OCI-LY3 (cell line): ENCODE measurements around the gene TRPC3.

Source experiments
- H2AFZ ChIP-seq: fragments of 200-600, 300-600 bp; shearing (Covaris generic); 2 replicates; pipeline ENCODE4 v1.6.0; 2014; ENCODE audit warnings: antibody characterized with exemption, low read depth, low read length
- H3K27ac ChIP-seq: fragments of 200-600, 300-600 bp; sonication (generic); 2 replicates; pipeline ENCODE4 v1.5.1; 2014; ENCODE audit warnings: mild to moderate bottlenecking, low read length, moderate library complexity, mixed read lengths
- H3K27me3 ChIP-seq: fragments of 200-600, 300-600 bp; sonication (generic); 2 replicates; pipeline ENCODE4 v1.6.1; 2014; ENCODE audit warnings: low read depth, low read length, mixed read lengths
- H3K36me3 ChIP-seq: fragments of 200-600, 300-600 bp; sonication (generic); replicated peaks from 2 replicates; pipeline ENCODE3; 2014; ENCODE audit warnings: low read depth, low read length, mixed read lengths
- H3K4me1 ChIP-seq: fragments of 300-600, 200-600 bp; sonication (generic); 2 replicates; pipeline ENCODE4 v1.6.1; 2014; ENCODE audit warnings: low read length, mixed read lengths
- H3K4me2 ChIP-seq: fragments of 200-600, 300-600 bp; sonication (generic); 2 replicates; pipeline ENCODE4 v1.6.1; 2014; ENCODE audit warnings: low read length, mixed read lengths
- H3K4me3 ChIP-seq: fragments of 300-600, 200-600 bp; sonication (generic); 2 replicates; pipeline ENCODE4 v1.5.1; 2014; ENCODE audit warnings: antibody characterized with exemption, mild to moderate bottlenecking, low read length, moderate library complexity
- H3K79me2 ChIP-seq: fragments of 300-600, 200-600 bp; shearing (Covaris generic); 2 replicates; pipeline ENCODE4 v1.6.1; 2014; ENCODE audit warnings: mild to moderate bottlenecking, low read length, mixed read lengths
- H3K9ac ChIP-seq: fragments of 300-600, 200-600 bp; shearing (Covaris generic); 2 replicates; pipeline ENCODE4 v1.6.0; 2014; ENCODE audit warnings: mild to moderate bottlenecking, low read length, moderate library complexity
- H3K9me3 ChIP-seq: fragments of 200-600, 300-600 bp; shearing (Covaris generic); 2 replicates; pipeline ENCODE4 v1.6.1; 2014; ENCODE audit warnings: low read length, mixed read lengths; ENCODE audit not compliant: insufficient read depth
- H4K20me1 ChIP-seq: fragments of 200-600, 300-600 bp; sonication (generic); 2 replicates; pipeline ENCODE4 v1.6.1; 2016; ENCODE audit warnings: low read length, mixed read lengths; ENCODE audit not compliant: insufficient read depth
- EZH2phosphoT487 ChIP-seq: fragments of 200-600 bp; shearing (Covaris generic); IDR thresholded peaks from 2 replicates; pipeline ENCODE4 v1.6.1; 2018; ENCODE audit warnings: antibody characterized with exemption, mixed run types, low read depth
- TF ChIP-seq, protein P1 (sequence below): fragments of 200-600, 300-600 bp; sonication (generic); IDR thresholded peaks from 2 replicates; pipeline ENCODE4 v1.5.1; 2014; ENCODE audit warnings: antibody characterized with exemption, low read length, low read depth

TRPC3 gene

GRCh38 chr4:121958777-121959176, 6.9 kb upstream of the TRPC3 start:
- Histone ChIP-seq H3K4me3 (no peak overlapping the region), H3K9me3 (no peaks in the 10 kb centered on the region), H3K27me3 (no peaks in the 10 kb centered on the region), H4K20me1 (no peaks in the 10 kb centered on the region), H3K27ac (no peak overlapping the region), H3K4me2 (no peak overlapping the region), H3K4me1 (no peaks in the 10 kb centered on the region), H2AFZ (no peak overlapping the region), H3K36me3 (no peaks in the 10 kb centered on the region), H3K9ac (no peak overlapping the region), H3K79me2 (no peaks in the 10 kb centered on the region)
- TF ChIP-seq EZH2phosphoT487 = no peak
- TF ChIP-seq, protein P1, sequence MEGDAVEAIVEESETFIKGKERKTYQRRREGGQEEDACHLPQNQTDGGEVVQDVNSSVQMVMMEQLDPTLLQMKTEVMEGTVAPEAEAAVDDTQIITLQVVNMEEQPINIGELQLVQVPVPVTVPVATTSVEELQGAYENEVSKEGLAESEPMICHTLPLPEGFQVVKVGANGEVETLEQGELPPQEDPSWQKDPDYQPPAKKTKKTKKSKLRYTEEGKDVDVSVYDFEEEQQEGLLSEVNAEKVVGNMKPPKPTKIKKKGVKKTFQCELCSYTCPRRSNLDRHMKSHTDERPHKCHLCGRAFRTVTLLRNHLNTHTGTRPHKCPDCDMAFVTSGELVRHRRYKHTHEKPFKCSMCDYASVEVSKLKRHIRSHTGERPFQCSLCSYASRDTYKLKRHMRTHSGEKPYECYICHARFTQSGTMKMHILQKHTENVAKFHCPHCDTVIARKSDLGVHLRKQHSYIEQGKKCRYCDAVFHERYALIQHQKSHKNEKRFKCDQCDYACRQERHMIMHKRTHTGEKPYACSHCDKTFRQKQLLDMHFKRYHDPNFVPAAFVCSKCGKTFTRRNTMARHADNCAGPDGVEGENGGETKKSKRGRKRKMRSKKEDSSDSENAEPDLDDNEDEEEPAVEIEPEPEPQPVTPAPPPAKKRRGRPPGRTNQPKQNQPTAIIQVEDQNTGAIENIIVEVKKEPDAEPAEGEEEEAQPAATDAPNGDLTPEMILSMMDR = no peak

DNA sequence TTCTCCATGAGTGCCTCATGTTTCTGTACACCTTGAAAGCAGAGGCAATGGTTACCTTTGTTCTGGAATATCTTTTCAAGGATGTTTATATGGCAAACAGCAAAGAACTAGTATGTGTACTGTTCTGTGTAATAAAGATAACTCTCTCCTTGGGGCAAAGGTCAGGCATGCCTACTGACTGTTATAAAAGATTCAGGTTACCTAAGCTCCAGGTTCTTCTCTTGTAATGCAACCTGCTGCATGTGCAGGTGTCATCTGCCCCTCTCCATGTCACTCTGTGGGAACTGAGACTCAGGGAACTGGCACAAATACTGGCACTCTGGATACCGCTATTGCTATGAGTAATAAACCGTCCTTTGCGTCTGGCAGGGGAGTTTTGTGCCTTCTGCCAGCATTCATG, 5.4 kb upstream of the TRPC3 start:
- H3K4me1 ChIP-seq = no peaks in the 10 kb centered on the region
- H3K27me3 ChIP-seq = peaks cover 2% of the 10 kb centered on the region; the same call in 1 of the 2 replicates
- H3K4me3 ChIP-seq = no peak overlapping the region
- no peaks in the 10 kb centered on the region for H3K36me3 ChIP-seq
- H2AFZ ChIP-seq = no peak overlapping the region
- H3K79me2 ChIP-seq = no peaks in the 10 kb centered on the region
- H3K9ac ChIP-seq = no peak overlapping the region
- H3K9me3 ChIP-seq = no peaks in the 10 kb centered on the region
- H4K20me1 ChIP-seq = no peaks in the 10 kb centered on the region
- TF ChIP-seq EZH2phosphoT487 = no peak
- TF ChIP-seq, protein P1 = no peak
- no peak overlapping the region for H3K4me2 ChIP-seq
- H3K27ac ChIP-seq = no peak overlapping the region

DNA sequence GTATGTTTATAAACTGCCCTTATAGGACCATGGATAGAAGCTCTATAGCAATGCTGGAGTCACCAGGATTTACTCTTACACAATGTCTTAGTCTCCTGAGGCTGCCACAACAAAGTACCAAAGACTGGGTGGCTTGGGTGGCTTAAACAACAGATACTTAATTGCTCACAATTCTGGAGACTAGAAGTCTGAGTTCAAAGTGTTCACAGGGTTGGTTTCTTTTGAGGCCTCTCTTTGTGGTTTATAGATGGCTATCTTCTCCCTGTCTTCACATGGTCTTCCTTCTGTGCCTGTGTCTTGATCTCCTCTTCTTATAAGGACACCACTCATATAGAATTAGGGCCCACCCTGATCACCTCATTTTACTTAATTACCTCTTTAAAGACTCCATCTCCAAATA, 2.0 kb upstream of the TRPC3 start:
- Histone ChIP-seq H3K36me3 (no peaks in the 10 kb centered on the region), H3K9me3 (no peaks in the 10 kb centered on the region), H3K4me2 (no peak overlapping the region), H3K4me3 (no peak overlapping the region), H3K4me1 (0 out of 2 replicates have a peak, but pooled peaks cover 2% of the 10 kb centered on the region), H3K9ac (no peak overlapping the region), H2AFZ (no peak overlapping the region), H3K79me2 (no peaks in the 10 kb centered on the region), H4K20me1 (no peaks in the 10 kb centered on the region), H3K27me3 (peaks cover 13% of the 10 kb centered on the region), H3K27ac (no peak overlapping the region)
- TF ChIP-seq, protein P1 = no peak
- no peak for TF ChIP-seq EZH2phosphoT487

DNA sequence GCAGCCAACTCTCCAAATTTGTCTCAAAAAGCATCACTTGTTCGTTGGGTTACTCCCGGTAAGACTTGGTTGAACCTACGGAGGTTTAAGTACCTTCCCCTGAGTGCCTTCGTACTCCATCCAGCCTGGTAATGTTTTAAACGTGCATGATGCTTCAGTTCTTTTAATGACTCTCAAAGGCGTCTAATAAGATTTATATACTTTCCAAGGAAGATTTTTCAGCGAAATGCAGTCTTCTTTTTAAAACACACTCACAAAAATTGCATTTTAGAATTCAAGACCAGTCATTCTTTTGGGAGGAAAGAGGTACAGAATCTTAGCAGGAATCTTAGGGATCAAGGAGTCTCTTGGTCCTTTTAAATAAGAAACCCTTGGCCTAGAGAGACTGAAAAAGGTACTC, 430 bp upstream of the TRPC3 start:
- Histone ChIP-seq H3K79me2 (no peaks in the 10 kb centered on the region), H3K9ac (no peak overlapping the region), H3K4me1 (0 out of 2 replicates have a peak, but pooled peaks cover 2% of the 10 kb centered on the region), H2AFZ (no peak overlapping the region), H3K9me3 (no peaks in the 10 kb centered on the region), H3K4me3 (no peak overlapping the region), H3K27ac (no peak overlapping the region), H3K27me3 (peaks cover 16% of the 10 kb centered on the region), H4K20me1 (no peaks in the 10 kb centered on the region), H3K36me3 (no peaks in the 10 kb centered on the region), H3K4me2 (no peak overlapping the region)
- TF ChIP-seq, protein P1 = no peak
- no peak for TF ChIP-seq EZH2phosphoT487
